Stimulated activated CD8-positive, alpha-beta memory T cell treated with anti-CD3 and anti-CD28 coated beads, Interleukin-2, amount 100 ng/mL, for 1 hour (primary cell): ENCODE results near the gene GSTM3.
"Not testable (repeated sequence)": the region's sequence is repeated elsewhere in the genome, so short reads cannot be mapped to it uniquely, and the experiment has no call there.

Experiments used
- DNase-seq, 2 donors: peaks; one replicate each; pipeline ENCODE4 v3.0.0-alpha.2; 2020; ENCODE audit warnings: low read depth in 2 of 2

The GSTM3 gene

DNA sequence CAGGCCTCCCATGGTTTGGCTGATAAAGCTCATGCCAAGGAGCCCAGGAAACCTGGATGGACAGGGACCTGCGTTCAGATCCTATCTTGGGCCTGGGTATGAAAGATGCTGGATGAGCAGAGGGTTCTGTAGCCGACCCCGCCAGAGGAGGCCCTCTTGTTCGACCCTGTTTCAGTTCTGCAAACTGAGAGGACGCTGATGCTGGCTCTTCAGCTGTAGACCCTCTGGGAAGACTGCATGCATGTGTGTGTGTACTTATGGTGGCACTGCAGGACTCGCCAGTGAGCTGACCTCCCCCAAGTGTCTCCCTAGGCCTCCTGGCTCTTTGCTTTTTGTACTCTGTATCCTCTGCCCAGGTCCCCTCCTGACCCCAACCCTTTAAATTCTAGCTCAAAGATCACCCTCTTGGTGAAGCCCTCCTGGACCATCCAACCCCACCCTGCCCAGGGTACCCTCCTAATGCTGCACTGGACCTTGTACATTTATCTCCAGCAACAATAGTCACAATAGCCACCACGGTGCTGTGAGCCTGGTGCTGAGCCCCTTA, 21.3 kb upstream of the GSTM3 start:
- DNase-seq, result no peak

DNA sequence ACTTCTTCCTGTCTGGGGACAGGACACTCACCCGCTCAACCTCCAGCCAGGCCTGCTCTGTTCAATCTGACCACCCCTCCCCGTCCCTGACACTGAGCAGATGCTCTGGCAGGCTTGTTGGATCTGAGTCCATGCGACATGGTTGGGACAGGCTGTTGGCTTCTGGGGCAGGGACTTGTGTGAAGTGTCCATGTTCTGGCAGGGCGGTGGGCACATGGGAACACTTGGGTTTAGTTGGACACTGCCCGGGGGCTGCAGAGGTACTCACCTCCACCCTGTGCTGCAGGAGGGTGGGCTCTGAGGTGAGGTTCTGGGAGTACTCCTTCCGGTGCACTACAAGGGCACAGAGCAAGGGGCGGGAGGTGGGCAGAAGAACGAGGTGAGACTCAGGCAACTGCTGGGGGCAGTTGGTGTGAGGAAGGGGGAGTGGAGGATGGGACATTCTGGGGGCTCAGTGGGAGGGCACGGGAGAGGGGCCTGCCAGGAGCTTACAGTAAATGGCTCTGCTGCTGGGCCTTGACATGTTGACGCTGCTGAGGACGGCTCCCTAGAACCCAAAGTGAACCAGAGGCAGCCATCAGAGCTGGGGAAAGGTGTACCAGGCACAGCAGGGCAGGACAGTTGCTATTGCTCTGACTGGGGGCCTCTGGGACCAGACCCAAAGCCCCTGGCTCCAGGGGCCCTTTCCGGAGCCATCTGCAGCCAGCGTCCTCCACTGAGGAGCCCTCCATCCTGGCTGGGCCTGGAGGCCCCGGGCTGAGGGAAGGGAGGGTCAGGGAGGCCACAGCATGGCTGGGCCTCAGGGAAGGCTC, 20.6 kb upstream of the GSTM3 start:
- DNase-seq, result no peak

DNA sequence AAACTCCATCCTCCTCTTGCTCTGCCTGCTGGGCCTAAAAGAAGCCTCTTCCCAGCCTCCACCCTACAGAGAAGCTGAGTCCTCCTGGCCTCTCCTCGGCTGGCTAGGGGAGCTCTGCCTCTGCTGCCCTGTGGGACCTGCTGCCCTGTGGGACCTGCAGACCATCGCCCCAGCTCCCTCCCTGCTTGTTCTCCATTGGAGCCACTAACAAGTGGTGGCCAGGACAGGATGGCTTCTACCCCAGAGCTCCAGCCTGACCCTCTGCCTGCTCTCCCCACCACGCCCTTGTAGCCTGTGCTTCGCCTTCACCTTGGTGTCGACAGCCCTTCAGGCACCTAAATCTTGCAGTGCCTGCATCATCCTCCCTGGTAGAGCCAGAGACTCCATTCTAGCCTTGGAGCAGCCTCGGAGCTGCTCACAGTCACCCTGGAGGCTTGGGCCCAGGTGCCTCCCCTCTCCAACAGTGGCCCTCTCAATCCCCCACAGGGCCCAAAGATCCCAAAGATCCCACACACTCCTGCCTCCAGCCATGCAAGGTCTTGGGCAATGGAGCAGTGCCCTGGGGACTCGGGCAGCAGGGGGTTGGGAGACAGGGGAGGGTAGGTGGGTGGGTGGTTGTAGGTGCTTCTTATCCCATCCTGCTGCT, 19.9 kb upstream of the GSTM3 start:
- DNase-seq, result no peak

DNA sequence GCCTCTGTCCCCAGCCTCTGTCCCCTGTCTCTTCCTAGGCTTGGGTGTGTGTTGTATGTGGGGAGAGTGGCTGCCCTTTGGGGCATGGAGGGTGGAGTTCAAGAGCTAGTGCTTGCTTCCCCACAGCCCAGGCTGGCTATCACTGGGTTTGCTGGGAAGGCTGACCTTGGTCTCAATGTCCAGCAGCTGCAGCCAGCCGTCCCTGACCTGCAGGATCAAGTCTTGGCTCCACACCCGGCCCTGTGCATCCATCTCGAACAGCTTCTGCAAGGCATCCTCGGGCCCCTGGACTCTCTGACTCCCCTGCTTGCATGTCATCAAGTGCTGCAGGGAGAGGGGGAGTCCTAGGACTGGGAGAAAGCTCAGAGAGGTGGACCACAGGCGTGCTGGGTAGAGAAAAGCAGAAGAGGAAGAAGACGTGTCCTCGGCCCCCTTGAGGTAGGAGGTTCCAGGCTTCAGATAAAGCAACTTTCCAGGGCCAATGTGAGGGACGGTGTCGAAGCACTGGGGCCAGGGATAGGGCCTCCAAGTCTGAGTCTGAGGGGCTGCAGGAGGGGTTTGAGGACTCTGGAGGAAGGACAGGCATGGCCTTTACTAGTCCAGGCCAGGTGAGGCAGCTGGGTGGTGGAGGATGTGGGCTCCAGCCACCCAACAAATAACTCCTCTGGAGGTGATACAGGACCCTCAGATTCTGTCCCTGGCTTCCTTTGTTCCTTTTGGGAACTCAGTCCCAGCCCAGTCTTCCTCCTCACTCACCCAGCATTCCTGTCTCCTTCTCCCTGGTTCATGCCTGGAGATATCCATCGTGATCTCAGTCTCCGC, 18.9 kb upstream of the GSTM3 start:
- no peak for DNase-seq

DNA sequence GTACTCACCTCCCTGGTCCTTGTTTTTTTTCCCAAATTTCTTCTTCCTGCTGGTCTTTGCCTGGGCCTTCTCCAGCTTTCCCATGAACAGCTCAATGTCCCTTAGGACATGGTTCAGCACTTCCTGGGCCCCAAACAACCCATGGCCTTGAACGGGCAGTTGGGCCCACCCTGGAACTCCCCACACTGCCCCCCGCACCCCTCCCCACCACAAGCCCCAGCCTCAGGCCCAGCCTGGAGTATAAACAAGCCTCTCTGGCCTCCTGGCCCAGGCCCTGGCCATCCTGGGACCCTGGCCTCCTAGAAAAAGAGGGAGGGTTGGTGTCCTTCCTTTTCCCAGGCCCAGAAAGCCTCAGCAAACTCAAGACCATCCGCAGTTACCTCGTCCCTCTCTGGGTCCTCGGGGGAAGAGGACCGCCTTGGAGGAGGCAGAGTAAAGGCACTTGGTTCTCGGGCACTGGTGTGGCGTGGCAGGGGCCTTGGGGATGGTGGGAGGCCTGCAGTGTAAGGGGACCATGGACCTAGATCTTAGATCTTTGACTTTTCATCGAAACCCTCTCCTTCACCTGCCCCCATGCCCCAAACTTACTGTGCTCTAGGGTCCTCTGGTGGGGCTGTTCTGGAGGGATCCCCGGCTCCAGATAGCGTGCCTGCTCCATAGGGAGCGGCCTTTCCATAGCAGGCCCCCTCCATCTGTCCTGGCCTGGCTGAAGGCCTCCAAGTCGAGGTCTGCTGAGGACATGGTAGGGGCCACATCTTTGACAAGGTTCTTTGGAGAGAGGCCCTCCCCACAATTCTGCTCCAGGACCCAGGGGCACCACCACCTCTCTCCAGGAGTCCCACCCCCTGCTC, 17.3 kb upstream of the GSTM3 start:
- no peak for DNase-seq

DNA sequence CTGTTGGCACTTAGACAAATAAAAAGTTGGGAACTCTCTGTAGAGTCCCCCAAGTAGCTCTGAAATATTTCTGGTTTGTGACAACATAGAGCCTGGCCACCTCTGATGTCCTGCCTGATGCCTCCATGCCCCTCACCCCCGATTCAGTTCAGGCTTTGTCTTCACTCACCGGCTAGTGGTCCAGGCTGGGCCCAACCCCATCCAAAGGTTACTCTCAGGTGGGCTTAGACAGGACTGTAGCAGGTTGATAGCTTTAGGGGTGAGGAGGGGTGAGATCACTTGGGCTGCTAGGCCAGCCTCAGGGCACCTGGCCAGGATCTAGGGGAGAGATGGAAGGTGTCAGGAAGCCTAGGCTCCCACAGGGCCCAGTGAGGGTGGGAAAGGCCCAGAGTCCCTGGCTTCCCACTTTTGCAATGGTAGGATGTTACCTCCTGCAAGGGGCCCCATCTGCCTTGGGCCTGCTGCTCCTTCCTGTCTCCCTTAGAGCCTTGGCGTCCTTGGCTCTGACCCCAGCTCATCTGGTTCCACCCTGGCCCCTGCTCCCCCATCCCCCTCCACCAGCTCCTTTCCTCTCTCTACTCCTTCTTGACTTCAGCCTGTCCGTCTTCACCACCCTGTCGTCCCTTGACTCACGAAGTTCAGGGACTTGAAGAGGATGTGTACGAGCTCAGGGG, 16.1 kb upstream of the GSTM3 start:
- no peak for DNase-seq

DNA sequence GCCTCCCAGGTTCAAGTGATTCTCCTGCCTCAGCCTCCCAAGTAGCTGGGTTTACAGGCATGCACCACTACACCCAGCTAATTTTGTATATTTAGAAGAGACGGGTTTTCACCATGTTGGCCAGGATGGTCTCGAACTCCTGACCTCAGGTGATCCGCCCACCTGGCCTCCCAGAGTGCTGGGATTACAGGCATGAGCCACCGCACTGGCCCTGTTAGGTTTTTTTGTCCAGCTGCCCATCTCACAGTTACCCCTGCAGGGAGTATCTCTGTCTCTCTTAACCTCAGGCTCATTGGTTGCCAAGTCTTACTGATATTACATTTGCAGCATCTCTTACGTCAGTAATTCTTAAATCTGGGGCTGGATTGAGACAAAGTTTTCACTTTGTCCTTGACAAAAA, 15.5 kb upstream of the GSTM3 start:
- not testable (repeated sequence) for DNase-seq

DNA sequence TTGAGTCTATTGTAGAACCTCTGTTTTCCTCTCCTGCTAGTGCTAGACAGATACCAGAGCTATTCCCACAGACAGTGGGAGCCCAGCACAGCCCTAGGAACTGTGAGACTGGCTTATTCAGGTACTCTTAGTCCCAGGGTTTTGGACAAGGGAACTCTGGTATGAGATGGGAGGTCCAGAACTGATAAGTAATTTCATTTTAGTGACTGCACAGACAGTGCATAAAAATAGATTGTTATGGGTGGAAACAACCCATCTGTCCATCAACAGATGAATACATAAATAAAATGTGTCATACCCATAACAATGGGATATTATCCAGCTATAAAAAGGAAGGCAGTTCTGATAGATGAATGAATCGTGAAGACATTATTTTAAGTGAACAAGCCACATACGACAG, 13.9 kb upstream of the GSTM3 start:
- no peak for DNase-seq

DNA sequence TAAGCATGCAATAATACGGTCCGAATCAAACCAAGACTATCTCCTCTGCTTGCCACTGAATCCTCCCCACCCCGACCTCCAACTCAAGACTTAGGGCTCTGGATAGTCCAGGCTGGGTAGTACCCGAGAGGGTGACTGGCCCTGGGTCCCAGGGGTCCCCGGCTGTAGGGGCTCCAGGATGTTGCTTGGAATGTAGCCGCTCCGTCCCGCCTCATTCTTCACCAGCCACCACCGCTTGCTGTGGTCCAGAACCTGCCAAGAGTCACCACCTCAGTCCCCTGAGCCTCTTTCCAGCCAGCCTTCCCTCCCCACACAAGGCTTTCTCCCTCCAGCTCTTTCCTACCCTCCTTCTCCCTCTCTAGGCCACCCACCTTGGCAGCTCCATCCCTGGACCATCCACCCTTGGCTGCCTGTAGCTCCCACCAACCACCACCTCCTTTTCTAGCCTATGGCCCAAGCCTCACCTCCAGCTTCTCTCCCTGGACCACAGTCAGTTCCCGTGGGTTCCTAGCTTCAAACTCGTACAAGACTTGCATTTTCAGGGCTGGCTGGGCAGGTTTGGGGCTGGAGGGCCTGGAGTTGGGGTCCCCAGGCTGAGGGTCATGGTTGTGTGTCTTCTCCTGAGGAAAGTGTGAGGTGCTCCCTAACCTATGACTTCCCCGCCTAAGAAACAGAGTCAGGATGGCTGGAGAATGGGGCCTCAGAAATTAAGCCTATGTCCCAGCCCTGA, 10.9 kb upstream of the GSTM3 start:
- no peak for DNase-seq

DNA sequence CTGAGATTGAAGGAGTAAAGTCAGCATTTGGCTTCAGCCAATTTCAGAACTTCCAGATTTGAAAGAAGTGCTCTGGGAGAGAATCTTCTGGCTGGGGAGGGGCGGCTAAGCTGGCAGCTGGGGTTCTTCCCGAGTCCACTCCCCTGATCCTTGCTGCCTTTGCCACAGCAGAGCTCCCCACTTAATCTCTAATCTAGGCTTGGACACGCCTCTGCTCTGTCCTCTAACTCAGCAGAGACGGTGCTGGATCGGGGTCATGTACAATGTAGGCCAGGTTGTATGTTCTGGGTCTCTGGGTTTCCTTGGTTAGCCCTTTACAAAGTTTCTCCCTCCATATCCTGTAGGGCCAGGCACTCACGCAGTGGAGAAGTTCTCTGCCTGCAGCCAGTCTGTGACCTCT, 10.1 kb upstream of the GSTM3 start:
- DNase-seq, result no peak

DNA sequence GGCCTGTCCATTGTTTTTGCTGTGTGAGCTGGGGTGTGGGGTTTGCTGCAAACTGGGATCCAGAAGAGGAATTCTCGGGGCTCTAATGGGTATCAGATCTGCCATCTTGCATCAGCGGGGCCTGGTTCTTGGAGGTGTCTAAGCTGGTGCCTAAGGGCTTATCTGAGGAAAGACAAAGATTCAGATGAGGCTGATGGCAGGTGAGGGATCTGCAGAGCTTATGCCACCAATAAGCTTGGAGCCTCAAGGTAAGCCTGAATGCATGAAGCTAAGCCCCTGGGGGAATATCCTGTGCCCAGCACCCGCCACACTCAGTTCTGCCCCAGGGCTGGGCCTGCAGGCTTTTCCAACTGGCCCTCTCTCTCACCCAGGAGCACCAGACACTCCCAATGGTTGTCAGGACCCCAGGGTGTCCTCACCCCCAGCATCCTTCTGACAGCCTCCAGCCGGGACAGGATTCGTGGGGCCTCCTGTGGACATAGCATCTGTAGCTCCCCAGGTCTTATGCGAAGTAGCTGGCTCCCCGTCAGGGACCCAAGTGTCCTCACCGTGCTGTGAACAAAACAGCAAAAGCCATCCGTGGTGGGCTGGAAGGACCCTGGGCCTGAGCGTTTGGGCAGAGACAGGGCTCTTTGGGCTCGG, 9.5 kb upstream of the GSTM3 start:
- no peak for DNase-seq

DNA sequence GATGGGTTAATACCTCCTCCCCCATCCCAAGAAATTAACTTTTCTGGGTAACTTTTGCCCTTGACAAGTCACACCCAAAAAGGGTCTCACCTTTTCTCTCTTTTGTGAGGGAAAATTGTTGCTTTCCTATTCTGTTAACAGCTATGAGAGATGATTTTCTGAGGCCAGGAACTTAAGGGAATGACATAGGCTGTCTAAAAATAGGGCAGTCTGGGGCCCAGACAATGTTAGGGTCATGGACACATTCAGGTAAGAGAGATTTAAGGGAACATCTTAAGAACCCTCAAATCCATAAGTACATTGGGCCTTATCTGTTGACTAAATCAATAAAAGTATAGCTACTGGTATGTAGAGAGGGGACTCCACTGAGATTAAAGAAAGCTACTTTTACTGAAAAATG, 8.4 kb upstream of the GSTM3 start:
- DNase-seq, result no peak

DNA sequence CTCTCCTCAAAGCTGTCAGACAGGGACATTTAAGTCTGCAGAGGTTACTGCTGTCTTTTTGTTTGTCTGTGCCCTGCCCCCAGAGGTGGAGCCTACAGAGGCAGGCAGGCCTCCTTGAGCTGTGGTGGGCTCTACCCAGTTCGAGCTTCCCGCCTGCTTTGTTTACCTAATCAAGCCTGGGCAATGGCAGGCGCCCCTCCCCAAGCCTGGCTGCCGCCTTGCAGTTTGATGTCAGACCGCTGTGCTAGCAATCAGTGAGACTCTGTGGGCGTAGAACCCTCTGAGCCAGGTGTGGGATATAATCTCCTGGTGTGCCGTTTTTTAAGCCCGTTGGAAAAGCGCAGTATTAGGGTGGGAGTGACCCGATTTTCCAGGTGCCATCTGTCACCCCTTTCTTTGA, 7.5 kb upstream of the GSTM3 start:
- not testable (repeated sequence) for DNase-seq

DNA sequence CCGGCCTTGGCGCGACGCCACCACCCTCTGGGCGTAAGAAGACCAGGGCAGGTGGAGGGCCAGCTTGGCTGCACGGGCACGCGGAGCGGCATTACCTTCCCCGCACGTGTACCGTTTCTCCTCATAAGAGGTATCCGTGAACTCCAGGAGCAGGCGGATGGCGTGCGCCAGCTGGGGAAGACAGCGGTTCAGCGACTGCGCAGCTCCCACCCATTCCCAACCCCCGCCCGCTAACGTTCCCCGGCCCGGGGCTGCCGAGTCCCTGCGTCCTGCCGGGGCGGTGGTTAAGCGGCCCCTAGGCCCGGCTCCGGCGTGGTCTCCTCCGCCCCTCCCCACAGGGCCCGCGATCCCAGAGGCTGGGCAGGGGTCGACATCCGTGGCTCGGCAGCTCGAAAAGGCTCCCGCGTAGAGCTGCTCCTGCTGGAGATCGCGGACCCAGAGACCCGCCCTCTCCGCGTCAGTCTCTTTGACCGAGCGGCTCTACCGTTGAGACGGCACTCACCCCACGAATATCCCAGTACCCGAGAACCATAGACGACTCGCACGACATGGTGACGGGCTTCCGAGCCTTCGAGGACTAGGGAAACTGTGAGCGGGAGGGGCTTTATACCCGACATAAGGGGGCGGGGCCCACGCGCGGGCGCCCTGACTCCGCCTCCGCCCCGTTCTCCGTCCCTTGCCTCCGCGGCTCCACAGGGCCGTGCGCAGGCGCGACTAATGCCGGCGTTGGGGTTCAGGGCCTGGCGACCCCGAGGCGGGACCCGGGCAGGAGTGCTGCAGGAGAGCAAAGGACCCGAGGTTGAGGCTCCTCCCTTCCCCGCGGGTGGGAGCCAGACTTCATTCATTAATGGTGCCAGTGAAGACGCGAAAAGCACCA, 862 bp downstream of the GSTM3 start:
- DNase-seq, result peak; percentile 70 to 71

DNA sequence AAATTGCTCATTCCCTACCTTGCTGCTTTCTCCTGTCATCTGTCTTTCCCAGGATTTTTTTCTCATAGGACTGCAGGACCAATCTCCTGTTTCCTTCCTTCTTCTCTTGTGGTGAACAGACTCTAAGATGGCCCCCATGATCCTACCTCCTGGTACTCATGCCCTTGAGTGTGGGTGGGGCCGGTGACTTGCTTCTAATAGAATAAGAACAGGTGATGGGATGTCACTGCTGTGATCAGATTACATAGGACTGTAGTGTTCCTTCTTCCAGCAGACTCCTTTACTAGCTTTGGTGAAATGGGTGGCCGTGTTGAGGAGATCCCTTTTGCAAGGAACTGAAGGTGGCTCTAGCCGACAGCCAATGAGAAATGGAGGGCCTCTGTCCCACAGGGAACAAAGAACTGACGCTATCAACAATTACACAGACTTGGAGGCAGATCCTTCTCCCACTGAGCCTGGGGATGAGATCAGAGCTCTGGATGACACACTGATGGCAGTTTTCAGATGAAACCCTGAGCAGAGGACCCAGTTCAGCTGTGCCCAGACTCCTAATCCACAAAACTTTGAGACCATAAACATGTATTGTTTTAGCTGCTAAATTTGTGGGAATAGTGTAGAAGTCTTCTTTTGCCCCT, 7.5 kb downstream of the GSTM3 start:
- DNase-seq, result no peak

DNA sequence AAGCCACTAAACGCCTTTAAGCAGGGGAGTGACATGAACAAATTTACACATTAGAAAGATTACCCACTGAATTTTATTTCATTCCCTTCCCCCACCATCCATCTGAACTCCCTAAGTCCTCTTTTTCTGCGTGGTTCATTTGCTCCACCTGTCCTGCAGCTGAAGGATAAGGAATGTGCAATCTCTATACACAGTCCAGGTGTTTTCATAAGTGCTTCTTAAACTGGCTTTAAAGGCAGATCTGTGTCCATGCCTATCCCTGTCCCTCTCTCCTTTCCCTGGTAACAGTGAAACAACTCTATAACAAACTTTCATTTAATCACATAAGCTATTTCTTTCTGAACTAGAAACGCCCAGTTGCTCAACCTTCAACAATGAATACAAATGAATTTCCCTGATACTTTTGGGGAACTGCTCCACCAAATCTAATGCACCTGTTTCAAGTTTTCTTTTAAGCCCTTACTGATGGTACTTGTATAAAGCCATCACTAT, 8.4 kb downstream of the GSTM3 start:
- no peak for DNase-seq

DNA sequence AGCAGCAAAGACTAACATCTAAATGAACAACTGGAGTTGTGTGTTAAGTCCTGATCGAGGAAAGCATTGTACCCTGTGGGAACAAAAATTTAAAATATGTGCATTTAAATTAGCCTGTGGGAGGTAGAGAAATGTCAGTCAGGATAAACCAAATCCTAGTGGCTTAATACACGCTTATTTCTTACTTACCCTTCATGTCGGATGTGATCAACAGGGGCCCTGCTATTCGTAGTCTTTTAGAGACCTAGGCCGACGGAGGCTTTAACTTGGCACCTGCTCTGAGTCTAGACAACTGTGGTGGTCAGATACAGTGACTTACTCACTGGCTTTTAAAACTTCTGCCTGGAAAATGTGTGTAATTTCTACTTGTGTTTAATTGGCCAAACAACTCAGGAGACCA, 10.2 kb downstream of the GSTM3 start:
- no peak for DNase-seq

DNA sequence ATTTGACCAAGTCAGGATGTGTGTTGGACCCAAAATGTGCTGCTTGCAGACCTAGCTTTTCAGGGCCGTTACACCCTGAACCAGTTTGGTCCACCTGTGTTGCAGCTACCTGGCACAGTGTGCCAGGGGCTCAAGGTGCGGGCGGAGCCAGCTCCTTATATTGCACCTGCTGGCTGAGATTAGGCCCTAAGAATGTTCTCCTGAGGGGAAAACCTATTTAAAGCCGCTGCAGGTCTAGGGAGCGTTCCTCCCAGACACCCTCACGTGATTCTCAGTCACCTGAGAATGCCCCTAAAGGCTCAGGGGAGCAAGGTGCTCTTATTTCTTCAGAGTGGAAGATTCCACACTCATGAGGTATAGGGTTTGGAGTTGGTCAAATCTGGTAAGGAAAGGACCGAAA, 12.0 kb downstream of the GSTM3 start:
- no peak for DNase-seq
